C4-2B (cell line): Measurements from ENCODE around the gene ST8SIA1.

Experiments
- CTCF ChIP-seq: fragments of 450-650 bp; conservative IDR thresholded peaks from 2 replicates; pipeline ENCODE4 v1.5.1; 2017; ENCODE audit warnings: mild to moderate bottlenecking
- ZFX ChIP-seq: fragments of 450-650 bp; IDR thresholded peaks from 2 replicates; pipeline ENCODE4 v1.6.1; 2017

DNA sequence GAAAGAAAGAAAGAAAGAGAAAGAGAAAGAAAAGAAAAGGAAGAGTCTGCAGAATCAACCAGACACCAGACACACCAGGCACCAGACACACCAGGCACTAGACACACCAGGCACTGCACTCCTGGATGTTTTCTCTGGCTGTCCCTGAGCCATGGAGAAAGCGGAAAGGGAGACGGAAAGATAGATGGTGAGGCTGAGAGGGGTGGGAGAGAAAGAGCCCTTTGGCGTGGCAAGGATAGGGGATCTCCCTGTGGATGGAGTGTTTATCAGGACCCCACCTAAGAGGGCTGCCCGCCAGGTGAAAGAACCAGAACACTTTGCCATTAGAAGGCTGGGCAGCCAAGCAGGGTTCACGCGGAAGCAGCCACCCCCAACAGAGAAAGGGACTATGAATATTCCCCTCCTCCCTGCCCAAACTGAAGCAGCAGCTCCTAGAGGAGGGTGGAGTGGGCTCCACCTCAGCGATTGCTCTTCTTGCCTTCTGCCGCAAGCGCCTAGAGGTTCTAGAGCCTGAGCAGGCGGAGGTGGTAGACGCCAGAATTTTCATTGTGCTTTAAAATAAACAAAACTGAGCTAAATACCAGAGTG, 13.4 kb downstream of the ST8SIA1 start:
- TF ChIP-seq CTCF (no peak), ZFX (no peak)
